C4-2B (cell line): Measurements from ENCODE around the gene NATD1.

Experiments
- CTCF ChIP-seq: fragments of 450-650 bp; conservative IDR thresholded peaks from 2 replicates; pipeline ENCODE4 v1.5.1; 2017; ENCODE audit warnings: mild to moderate bottlenecking
- ZFX ChIP-seq: fragments of 450-650 bp; IDR thresholded peaks from 2 replicates; pipeline ENCODE4 v1.6.1; 2017

GRCh38 chr17:21297597-21297996, 44.4 kb upstream of the NATD1 start:
- TF ChIP-seq CTCF, result no peak
- no peak for TF ChIP-seq ZFX
